HL-60 (cell line): Measurements from ENCODE around the gene RNF144A.

Experiments used
- DNase-seq, 2 experiments: peaks; one replicate each; pipeline ENCODE4 v3.0.0-alpha.2; 2010 to 2020; ENCODE audit warnings: low read depth in 1 of 2, low spot score in 1 of 2
- H3K27ac ChIP-seq: fragments of 250-450 bp; sonication (Bioruptor Pico); replicated peaks from 2 replicates; pipeline ENCODE4 v1.5.1; 2020; ENCODE audit warnings: mild to moderate bottlenecking, moderate library complexity
- H3K27me3 ChIP-seq: fragments of 250-450 bp; sonication (Bioruptor Pico); 2 replicates; pipeline ENCODE4 v1.5.1; 2021; ENCODE audit warnings: mild to moderate bottlenecking, moderate library complexity; ENCODE audit not compliant: insufficient read depth, poor library complexity, severe bottlenecking
- H3K4me3 ChIP-seq: replicated peaks from 2 replicates; pipeline ENCODE4 v1.5.1; 2011; ENCODE audit warnings: mild to moderate bottlenecking, control low read depth, low read length; ENCODE audit not compliant: insufficient read depth
- CTCF ChIP-seq: IDR thresholded peaks from one replicate; pipeline ENCODE4 v1.5.1; 2011; ENCODE audit warnings: low read length, control low read depth, inconsistent platforms; ENCODE audit not compliant: insufficient read depth
- GABPA ChIP-seq: IDR thresholded peaks from 2 replicates; pipeline ENCODE4 v1.6.1; 2012; ENCODE audit warnings: low read depth
- POLR2AphosphoS5 ChIP-seq: IDR thresholded peaks from 2 replicates; pipeline ENCODE4 v1.6.1; 2012; ENCODE audit warnings: low read depth
- SPI1 ChIP-seq: IDR thresholded peaks from 2 replicates; pipeline ENCODE4 v1.6.1; 2012; ENCODE audit warnings: low read depth, mild to moderate bottlenecking, borderline replicate concordance
- TF ChIP-seq, protein P1 (sequence below): IDR thresholded peaks from 2 replicates; pipeline ENCODE4 v1.6.1; 2012; ENCODE audit warnings: low read depth; ENCODE audit not compliant: insufficient replicate concordance

RNF144A gene

GRCh38 chr2:6971502-6971901, 54.3 kb downstream of the RNF144A start:
- Histone ChIP-seq H3K27ac (no peak overlapping the region), H3K4me3 (no peak overlapping the region), H3K27me3 (no peaks in the 10 kb centered on the region)
- no peak for DNase-seq
- TF ChIP-seq GABPA: no peak
- no peak for TF ChIP-seq POLR2AphosphoS5
- TF ChIP-seq SPI1: no peak
- no peak for TF ChIP-seq CTCF
- TF ChIP-seq, protein P1, sequence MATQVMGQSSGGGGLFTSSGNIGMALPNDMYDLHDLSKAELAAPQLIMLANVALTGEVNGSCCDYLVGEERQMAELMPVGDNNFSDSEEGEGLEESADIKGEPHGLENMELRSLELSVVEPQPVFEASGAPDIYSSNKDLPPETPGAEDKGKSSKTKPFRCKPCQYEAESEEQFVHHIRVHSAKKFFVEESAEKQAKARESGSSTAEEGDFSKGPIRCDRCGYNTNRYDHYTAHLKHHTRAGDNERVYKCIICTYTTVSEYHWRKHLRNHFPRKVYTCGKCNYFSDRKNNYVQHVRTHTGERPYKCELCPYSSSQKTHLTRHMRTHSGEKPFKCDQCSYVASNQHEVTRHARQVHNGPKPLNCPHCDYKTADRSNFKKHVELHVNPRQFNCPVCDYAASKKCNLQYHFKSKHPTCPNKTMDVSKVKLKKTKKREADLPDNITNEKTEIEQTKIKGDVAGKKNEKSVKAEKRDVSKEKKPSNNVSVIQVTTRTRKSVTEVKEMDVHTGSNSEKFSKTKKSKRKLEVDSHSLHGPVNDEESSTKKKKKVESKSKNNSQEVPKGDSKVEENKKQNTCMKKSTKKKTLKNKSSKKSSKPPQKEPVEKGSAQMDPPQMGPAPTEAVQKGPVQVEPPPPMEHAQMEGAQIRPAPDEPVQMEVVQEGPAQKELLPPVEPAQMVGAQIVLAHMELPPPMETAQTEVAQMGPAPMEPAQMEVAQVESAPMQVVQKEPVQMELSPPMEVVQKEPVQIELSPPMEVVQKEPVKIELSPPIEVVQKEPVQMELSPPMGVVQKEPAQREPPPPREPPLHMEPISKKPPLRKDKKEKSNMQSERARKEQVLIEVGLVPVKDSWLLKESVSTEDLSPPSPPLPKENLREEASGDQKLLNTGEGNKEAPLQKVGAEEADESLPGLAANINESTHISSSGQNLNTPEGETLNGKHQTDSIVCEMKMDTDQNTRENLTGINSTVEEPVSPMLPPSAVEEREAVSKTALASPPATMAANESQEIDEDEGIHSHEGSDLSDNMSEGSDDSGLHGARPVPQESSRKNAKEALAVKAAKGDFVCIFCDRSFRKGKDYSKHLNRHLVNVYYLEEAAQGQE: no peak

DNA sequence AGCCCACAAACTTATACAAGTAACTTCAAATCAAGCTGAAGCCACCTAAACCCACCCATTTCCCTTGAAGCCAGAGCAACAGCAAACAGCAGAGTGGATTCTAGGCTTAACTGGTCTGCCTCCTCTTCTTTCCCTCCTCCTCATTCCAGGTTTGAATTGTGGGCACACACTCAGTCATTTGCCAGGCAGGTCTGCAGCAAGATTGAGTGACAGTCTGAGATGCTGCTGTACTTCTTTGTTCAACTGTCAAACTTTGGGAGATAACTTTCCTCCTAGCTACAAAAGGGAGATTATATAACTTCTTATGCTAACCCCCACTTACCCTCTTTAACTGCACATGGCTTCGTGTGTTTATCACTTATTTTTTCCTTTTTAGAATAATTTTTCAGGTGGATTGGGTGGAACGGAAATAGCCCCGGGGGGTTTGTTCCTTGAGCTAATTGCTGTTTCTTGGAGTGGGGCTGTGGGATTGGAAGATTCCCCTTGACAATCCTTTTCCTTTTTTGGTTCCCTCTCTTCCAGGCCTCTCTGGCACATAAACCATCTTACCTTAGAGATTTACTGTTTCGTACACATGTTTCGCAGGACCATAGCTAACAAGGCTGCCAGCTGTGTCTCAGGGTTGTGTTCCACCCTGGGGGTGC, 55.0 kb downstream of the RNF144A start:
- Histone ChIP-seq H3K27me3 (no peaks in the 10 kb centered on the region), H3K4me3 (no peak overlapping the region), H3K27ac (no peak overlapping the region)
- no peak for DNase-seq
- TF ChIP-seq, protein P1: no peak
- TF ChIP-seq SPI1 (no peak), POLR2AphosphoS5 (no peak), CTCF (no peak), GABPA (no peak)

DNA sequence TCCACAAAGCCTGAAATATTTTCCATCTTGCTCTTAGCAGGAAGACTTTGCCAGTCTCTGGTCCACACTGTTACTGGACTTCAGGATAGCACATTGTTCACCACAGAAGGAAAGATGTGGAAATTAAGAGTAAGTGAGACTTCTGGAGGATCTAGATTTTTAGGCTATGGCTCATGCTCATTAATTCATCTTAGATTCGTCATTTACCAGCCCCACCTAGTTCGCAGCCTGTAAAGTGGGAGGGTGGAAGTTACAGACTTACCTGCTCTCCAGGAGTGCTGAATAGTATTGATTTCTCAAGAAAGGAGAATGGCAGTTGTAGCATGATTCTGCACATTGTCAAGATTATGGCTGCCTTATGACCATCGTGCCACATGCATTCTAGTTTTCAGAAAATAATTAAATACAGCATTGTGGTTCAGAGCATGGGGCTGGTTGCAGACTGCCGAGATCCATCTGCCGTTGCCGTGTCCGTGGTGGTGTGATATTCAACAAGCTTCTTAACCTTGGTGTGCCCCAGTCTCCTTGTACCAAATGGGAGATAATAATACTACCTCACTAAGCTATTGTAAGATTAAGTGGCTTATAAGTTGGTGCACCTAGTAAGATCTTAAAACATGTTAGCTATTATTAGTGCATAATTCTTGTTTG, 56.8 kb downstream of the RNF144A start:
- no peak for TF ChIP-seq POLR2AphosphoS5
- no peak for TF ChIP-seq CTCF
- TF ChIP-seq SPI1: no peak
- TF ChIP-seq, protein P1: no peak
- TF ChIP-seq GABPA: no peak
- no peak for DNase-seq
- no peaks in the 10 kb centered on the region for H3K27me3 ChIP-seq
- H3K4me3 ChIP-seq: no peak overlapping the region
- no peak overlapping the region for H3K27ac ChIP-seq
